NCI-H1930 (cell line): ENCODE results near the gene CRHBP.
"Not testable (repeated sequence)": the region's sequence is repeated elsewhere in the genome, so short reads cannot be mapped to it uniquely, and the experiment has no call there.

ENCODE experiments used
- DNase-seq, 2 experiments: peaks; one replicate each; lab custom pipeline; 2025; lab: John Stamatoyannopoulos, UW

CRHBP gene

DNA sequence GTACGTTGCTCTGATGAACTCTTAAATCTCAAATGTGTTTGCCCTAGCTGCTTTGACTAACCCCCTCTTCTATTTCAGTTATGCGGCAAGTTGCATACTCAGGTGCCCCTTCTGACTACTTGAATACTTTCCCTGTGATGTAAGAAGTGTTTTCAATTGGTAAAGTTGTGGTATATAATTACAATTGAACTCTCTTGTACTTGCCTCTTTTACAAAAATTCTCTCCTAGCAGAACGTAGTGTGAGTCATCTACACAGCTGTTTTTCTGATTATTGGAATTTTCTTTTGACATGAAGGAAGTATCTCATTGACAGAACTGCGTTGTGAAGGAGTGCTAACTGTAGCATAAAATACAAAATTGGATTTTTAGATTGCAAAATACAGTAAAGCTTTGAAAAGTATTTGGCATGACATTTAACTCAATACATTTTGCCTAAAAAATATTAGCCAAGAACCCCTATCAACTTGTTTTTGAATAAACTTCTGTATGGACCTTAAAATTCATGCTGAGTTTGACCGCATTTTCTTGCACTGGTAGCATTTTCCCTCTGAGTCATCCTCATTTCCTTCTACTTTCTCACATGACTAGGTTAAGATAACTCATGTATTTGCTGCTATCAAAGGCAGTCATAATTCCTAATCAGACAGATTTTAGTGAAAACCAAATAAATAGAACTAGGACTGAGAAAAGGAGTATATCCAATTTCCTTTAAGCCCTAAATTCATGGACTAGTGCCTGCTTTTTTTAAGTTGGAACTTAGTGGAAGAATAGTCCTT, 6.3 kb downstream of the CRHBP start:
- DNase-seq: no peak

DNA sequence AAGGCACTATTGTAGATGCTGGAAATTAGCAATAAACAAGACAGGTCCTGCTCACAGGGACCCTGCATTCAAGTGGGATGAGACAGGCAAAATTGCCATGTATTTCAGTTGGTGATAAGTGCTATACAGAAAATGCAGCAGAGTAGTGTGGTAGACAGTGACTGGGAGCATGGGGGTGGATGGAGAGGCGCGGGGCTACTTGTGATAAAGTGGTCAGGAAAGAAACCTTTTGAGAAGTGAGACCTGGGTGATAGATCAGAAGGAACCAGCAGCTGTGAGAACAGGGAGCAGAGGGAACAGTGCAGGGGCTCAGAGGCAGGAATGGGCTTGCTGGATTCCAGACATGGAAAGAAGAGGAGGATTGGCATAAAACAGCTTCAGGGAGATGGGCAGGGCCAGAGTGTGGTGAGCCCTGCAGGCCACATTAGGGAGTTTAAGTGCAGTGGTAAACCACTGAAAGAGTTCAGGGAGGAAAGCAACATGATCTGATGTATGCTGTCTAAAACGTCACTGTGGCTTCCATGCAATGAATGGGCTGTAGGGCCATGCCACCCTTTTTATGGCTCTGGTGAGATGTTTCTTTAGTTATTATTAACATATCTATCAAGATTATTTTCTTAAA, 7.3 kb downstream of the CRHBP start:
- DNase-seq: no peak

DNA sequence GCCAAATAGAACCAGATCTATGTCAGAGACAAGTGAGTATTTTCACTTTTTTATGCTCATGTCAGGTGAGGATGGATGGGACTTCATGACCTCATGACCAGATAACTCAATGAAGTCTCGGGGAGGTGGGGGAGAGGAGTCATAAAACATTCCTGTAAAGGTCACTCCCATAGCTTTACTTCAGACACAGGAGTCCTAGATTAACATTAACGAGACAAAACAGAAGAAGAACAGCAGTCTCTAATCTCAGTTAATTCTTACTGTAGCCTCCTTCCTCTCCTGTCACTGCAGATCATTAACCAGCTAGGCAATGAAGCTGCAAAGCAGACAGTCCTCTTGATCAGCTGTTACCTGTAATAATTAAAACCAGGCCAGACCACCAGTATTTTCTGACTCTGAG, 11.2 kb downstream of the CRHBP start:
- DNase-seq: no peak

DNA sequence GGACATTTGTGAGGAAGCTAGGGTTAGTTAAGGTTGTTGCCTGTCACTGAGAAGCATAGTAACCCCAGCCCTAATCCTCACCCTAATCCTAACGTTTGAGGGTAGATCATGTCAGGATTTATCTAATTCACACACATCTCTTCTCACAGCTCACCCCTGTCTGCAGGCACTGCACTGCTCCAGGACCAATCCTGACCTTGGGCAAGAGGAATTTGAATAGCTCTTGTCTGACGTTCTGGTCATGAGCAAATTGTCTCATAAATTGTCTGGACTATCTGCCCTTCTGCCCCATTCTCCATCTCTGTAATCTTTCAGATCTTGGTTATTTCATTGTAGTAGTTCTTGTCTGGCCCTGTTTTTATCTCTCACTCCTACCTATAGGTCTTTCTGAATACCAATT, 18.7 kb downstream of the CRHBP start:
- DNase-seq: no peak

DNA sequence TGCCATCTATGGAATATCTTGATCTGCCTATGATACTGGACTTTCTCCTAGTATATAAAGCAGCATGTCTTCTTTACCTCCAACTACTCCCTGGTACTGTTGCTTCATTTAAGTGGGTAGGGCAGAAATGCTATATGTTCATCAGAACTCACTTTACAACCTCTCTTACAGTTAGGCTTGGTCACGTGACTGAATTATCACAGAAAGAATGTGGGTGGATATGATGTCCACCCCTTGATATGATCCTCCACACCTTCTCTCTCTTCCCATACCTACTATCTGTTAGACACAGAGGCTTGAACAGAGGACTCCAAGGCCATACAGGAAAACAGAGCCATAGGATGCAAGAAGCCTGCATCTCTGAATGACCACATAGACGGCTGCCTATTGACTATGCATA, 19.8 kb downstream of the CRHBP start:
- no peak for DNase-seq

DNA sequence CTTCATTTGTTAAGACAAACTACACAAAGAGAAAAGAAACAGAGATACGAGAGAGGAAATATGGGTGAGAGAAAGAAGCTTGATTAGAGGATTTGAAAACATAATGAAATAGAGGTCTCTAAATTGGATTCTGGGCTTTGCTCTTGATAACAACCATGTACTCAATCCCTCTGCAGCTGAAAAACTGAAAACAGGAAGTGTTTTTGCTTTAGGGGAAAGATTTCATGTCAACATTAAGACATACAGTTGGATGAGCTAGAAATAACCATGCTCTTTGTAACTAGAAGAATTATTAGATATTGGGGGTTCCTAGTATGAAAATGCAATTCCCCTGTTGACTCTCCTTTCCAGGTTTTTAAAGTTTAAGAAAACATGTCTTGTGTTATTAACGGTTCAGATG, 21.9 kb downstream of the CRHBP start:
- no peak for DNase-seq

DNA sequence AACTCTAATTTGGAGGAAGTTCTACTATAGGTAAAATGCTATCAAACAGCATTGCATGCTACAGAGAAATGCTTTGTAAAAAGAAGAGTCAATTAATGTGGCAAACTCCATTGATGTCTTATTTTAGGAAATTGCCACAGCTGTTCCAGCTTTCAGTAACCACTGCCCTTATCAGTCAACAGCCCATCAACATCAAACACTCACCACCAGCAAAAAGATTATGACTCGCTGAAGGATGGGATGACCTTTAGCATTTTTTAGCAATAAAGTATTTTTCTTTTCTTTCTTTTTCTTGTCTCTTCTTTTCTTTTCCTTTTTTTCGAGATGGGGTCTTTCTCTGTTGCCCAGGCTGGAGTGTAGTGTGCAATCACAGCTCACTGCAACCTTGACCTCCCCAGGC, 26.0 kb downstream of the CRHBP start:
- no peak for DNase-seq

DNA sequence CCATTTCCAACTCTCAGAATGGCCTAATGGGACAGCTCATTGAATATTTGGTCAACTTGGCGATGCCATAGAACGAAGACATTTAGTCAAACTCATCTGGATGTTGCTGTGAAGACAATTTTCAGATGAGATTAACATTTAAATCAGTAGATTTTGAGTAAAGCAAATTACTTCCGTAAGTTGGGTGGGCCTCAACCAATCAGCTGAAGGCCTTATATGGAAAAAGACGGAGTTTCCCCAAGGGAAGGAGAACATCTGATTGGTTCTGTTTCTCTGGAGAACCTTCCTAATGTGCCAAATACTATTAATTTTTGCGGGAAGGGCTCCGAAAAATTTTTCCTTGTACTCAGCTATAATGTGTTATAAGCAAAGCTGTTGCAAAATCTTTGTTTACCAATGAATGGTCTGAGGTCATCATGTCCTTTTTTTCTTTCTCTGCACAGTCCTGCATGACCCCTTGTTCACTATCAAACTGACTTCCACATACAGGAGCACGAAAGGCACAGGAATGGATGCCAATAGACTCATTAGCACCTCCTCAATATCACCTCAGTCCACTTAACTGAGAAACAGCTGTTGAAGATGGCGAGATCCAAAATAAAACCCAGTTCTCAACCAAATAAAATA, 27.8 kb downstream of the CRHBP start:
- DNase-seq: no peak

DNA sequence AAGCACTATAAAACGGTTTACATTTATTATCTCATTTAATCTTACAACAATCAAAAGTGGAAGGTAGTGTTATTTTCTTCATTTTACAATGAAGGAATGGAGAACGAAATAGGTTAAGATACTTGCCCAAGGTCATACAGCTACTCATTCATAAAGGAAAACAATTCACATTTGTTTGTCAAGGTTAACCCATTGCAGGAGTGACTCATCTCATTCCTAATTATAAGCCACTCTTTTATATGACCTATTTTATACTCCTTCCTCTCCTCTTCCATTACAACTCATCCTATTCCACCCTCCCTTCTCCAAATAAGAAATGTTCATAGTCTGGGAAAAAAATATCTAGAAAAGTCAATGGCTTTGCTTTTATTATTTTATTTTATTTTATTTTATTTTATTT, 29.6 kb downstream of the CRHBP start:
- DNase-seq: no peak

DNA sequence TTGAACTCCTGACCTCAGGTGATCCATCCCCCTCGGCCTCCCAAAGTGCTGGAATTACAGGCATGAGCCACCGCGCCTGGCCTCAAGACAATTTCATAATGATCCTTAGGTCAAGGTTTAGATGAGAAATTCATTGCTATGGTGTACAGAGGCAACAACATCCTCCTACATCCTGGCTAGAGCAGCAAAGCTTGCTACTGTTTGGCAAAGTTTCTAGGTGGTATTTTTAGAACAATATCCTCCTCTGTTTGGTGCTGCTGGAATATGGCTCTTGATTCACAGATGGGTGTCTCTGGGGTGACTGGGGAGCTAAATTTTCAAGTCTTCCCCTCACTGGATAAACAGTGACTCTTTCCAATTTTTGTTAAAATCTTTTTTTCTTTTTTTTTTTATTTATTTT, 30.6 kb downstream of the CRHBP start:
- DNase-seq: no peak

DNA sequence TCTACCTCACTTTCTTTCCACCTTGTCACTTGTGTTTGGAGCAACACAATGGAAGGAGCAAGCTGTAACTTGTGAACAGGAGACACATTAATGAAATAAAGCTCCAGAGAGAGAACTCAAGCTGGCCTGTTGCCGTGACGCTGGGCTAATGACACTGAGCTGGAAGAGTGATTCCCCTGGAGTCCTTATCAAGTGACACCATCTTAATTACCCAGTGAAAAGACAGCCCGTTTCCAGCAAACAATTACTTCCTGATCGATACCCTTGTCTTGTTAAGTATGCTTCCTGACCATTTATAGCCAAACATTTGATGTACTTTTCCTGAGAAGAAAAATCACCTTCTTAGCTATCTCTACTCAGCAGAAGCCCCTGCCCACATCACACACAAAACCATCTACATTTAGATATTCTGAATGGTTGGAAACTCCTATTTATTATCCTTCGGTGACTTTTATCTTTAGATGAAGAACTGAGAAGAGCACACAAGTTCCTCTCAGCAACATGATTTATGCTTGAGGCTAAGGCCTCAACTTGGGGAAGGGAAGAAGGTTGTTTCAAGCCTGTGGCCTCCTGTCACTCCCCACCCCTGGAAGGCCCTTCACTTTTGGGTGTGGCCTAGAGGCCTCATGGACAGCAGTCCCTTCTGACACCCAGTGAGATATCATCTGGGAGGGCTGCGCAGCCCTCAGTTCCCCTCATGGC, 34.1 kb downstream of the CRHBP start:
- DNase-seq: no peak

DNA sequence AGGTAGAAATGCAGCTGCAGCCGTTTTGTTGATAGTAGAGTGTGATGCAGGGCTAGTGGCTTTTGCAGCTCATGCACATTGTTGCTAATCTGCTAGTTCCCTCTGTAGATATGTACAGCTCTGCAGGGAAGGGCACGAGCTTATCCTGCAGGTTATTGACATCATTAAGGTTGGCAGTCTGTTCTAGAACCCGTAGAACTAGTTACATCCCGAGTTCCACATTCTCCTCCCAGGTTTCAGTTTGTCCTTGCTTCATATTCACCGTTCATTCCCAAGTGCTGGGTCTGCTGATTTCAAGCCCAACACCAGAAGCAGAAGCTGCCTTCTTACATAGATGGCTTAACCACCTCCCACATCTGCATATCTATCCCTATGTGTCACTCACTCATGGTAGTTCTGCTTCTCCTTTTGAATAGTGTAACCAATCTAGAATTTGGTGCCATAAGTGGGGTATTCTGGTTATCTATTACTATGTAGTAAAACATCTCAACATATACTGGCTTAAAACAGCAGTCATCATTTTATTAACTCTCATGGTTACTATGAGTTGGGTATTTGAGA, 38.1 kb downstream of the CRHBP start:
- DNase-seq: no peak

DNA sequence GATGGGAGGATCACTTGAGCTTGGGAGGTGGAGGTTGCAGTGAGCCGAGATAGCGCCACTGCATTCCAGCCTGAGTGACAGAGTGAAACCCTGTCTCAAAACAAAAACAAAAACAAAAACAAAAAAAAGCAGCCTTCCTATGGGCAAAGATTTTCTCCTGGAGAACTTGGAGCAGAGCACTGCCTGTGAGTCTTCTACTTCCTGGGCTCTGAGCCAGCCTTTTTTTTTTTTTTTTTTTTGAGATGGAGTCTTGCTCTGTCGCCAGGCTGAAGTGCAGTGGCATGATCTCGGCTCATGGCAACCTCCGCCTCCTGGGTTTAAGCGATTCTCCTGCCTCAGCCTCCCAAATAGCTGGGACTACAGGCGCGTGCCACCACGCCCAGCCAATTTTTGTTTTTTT, 40.6 kb downstream of the CRHBP start:
- not testable (repeated sequence) for DNase-seq

DNA sequence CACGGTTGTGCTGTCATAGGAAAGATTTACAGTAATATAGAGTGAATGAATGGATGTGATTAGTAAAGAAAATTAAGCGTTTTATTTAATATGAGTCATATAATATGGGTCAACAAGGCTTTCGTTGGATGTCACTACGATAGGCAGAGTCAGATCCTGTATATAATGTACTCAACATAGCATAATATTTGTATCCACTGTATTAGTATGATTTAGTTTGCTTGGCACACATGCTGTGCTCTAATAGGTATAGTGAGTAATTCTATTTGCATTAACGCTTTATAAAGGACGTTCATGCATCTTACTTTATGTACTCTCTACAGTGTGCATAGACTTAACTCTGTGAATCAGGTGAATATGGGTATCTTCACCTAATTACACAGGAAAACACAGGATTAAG, 41.5 kb downstream of the CRHBP start:
- no peak for DNase-seq

DNA sequence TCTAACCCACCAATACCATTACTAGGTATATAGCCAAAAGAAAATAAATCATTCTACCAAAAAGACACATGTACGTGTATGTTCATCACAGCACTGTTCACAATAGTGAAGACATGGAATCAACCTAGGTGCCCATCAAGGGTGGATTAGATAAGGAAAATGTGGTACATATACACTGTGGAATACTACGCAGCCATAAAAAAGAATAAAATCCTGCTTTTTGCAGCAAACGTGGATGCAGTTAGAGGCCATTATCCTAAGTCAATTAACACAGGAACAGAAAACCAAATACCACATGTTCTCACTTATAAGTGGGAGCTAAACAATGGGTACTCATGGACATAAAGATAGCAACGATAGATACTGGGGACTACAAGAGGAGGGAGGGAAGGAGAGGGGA, 45.4 kb downstream of the CRHBP start:
- DNase-seq: not testable (repeated sequence)

DNA sequence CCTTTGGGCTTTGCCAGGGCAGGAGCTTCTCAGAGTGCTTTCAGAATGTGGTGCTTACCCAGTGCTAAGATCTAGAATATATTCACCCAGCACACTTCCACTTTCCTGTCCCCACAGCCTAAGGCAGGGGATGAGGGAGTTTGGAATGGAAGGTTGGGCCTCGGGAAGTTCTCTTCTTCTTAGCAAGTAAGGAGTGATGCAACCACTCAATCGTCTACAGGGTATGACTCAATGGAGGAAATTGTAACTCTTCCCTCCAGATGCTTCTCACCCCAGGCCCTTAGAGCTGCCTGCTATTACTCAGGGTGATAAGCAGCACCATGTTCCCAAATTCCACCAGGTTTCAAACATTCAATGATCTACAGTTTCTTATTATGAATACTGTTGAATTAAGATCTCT, 46.6 kb downstream of the CRHBP start:
- DNase-seq: no peak

DNA sequence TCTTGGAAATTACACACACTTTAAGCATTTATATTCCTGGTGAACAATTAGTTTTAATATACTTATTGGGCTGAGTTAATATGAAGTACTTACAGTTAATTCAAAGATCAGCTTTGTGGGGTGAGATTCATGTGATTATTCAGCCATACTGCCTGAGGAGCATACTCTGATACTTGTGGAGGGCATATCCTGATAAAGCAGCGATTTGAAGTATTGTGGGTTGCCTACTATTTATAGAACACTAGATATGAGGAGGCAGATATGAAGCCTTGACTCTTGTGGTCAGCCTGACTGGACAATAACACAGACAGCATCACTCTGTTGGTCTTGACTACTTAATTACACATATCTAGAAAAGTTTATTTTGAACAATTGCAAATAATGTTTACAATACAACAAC, 50.4 kb downstream of the CRHBP start:
- no peak for DNase-seq

DNA sequence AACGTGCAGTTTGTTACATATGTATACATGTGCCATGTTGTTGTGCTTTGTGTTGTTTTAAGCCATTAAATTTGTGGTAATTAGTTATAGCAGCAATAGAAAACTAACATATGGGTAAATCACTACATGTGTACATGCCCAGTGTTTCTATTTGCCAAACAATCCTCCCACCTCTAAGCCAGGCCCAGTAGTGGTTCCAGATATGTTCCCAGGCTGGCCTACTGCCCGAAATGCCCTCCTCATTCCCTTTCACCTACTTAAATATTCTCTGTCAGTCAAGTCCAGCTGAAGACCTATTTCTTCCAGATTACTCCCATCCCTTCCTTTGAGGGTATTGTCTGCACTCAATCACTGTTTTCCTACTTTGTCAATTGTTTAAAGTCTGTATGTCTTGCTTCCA, 53.3 kb downstream of the CRHBP start:
- no peak for DNase-seq

DNA sequence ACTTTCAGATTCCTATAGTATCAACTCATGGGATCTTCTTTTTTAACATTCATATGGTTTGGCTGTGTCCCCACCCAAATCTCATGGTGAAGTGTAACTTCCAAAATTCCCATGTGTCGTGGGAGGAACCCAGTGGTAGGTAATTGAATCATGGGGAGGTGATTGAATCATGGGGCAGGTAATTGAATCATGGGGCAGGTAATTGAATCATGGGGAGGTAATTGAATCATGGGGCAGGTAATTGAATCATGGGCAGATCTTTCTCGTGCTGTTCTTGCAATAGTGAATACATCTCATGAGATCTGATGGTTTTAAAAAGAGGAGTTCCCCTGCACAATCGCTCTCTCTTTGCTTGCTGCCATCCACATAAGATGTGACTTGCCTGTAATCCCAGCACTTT, 55.6 kb downstream of the CRHBP start:
- DNase-seq: no peak

DNA sequence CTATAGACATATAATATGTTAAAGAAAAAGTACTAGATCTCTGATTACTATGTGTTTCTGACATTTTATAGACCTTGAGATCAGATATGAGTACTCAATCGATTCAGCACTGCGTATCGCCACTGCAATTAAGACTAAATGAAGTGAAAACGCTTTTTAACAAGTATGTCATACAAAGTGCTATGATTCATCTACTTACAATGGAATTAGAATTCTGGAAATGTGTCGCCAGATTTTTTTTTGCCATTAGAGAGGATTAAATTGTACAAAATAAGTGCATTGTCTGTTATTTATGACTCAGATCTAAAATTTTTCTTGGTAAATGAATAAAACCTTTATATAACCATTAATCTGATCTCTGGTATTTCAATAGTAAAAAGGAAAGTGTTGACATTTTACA, 57.4 kb downstream of the CRHBP start:
- DNase-seq: no peak

DNA sequence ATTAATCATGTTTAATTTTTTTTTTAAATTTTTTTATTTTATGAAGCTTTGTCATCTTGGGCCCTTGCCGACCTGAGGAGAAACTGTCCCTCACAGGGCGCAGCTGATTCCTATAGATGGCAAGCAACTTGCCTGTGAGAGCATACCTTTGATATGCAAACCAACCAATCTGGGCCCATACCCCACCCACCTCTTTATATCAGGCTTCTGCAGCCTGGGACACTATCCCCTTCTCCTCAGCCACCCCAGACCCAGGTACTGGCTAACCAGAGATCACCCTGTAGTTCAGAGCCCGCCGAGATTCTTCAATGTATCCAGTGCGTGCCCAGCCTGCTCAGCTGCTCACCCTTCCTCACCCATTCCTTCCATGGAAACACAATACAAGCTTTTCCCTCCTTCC, 58.7 kb downstream of the CRHBP start:
- DNase-seq: no peak

DNA sequence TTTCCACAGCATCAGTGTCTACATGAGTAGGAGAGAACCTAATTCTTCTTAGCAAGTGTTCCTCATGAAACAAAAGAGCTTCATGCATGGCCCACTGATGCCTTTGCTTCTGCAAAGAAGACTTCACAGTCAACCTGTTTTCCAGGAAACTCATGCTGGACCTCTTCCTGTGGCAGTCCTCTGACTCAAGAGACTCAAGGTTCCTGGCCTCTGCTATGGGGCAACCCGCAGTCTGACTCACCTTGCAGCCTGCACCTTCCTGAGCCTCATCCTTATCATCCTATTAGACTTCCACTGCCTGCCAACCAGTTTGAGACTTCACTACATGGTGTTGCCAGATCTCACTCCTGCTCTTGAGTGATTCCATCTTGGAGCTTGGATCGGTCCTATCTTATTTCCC, 59.8 kb downstream of the CRHBP start:
- DNase-seq: no peak
